Measurements from ENCODE around the gene DEPDC7.
"Not testable (repeated sequence)": the region's sequence is repeated elsewhere in the genome, so short reads cannot be mapped to it uniquely, and the experiment has no call there.

- not testable (repeated sequence) for TF ChIP-seq CTCF (IDR thresholded peaks at IDR 0.05); ZFX (IDR thresholded peaks at IDR 0.05; ENCODE audit: borderline replicate concordance)
These were observed 43.4 kb upstream of the DEPDC7 start for GRCh38 chr11:32972233-32972632.
